ACC112 (cell line): Measurements from ENCODE around the gene NYAP2.

Experiments
- H2AFZ ChIP-seq: fragments of 200-600 bp; sonication (generic); one replicate; pipeline ENCODE4 v1.6.0; 2017; ENCODE audit warnings: antibody characterized with exemption, low read length; ENCODE audit not compliant: unreplicated experiment
- H3K27ac ChIP-seq: fragments of 200-600 bp; sonication (generic); 2 replicates; pipeline ENCODE4 v1.5.1; 2014; ENCODE audit warnings: low read depth, mild to moderate bottlenecking, antibody characterized with exemption, low read length, moderate library complexity
- H3K27me3 ChIP-seq: fragments of 200-600 bp; sonication (generic); 2 replicates; pipeline ENCODE4 v1.6.1; 2014; ENCODE audit warnings: mild to moderate bottlenecking, antibody characterized with exemption, low read length, moderate library complexity, mixed read lengths; ENCODE audit not compliant: insufficient read depth
- H3K36me3 ChIP-seq: fragments of 200-600 bp; sonication (generic); 2 replicates; pipeline ENCODE4 v1.6.1; 2016; ENCODE audit warnings: mild to moderate bottlenecking, antibody characterized with exemption, low read length, moderate library complexity, mixed read lengths; ENCODE audit not compliant: insufficient read depth
- H3K4me1 ChIP-seq: fragments of 200-600 bp; sonication (generic); one replicate; pipeline ENCODE4 v1.6.1; 2016; ENCODE audit warnings: low read length, mixed read lengths; ENCODE audit not compliant: insufficient read depth, unreplicated experiment, control insufficient read depth
- H3K4me3 ChIP-seq: fragments of 200-600 bp; sonication (generic); 2 replicates; pipeline ENCODE4 v1.5.1; 2014; ENCODE audit warnings: mild to moderate bottlenecking, low read depth, low read length
- H3K79me2 ChIP-seq: fragments of 200-600 bp; sonication (generic); one replicate; pipeline ENCODE4 v1.6.0; 2016; ENCODE audit warnings: low read length; ENCODE audit not compliant: control insufficient read depth, unreplicated experiment, insufficient read depth

Gene NYAP2

DNA sequence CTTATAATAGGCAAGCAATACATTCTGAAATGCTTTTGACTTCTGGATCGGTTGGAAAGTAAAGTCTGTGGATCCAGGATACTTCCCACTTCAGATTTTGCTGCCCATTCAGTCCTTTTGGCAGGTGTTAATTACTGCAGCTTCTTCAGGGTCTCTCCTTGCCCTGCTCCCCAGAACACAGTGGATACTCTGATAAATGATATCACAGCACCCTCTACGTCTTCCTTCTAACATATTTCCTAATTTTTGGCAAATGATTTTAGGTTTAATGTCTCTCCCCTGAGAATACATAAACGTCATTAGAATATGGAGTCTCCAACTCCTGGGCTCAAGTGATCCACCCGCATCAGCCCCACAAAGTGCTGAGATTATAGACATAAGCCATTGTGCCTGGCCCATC lies 249.8 kb downstream of the NYAP2 start:
- Histone ChIP-seq H3K4me1 (no peaks in the 10 kb centered on the region), H3K36me3 (no peaks in the 10 kb centered on the region), H3K4me3 (no peak overlapping the region), H3K27ac (no peak overlapping the region), H2AFZ (no peak overlapping the region), H3K79me2 (no peaks in the 10 kb centered on the region), H3K27me3 (peaks cover 27% of the 10 kb centered on the region)

DNA sequence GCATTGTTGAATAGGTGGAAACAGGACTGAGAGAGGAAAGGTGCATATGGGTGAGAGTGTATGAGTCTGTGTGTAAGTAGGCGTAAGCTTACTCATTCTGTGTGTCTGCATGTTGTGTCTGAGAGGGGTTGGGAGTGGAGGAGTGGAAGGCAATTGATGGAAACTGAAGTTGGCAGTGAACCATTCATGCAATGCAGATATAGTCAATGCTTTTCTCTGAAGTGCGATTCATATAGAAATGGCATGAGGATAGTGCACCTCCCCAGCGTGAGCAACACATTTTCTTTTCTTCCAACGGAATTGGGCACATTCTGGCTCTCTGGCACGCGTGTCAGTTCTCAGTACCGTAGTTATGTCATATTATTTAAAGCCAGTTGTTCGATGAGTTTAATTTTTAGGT lies 250.5 kb downstream of the NYAP2 start:
- H3K27ac ChIP-seq = no peak overlapping the region
- H3K4me3 ChIP-seq = no peak overlapping the region
- no peaks in the 10 kb centered on the region for H3K36me3 ChIP-seq
- H2AFZ ChIP-seq = no peak overlapping the region
- H3K79me2 ChIP-seq = no peaks in the 10 kb centered on the region
- no peaks in the 10 kb centered on the region for H3K4me1 ChIP-seq
- peaks cover 27% of the 10 kb centered on the region for H3K27me3 ChIP-seq

DNA sequence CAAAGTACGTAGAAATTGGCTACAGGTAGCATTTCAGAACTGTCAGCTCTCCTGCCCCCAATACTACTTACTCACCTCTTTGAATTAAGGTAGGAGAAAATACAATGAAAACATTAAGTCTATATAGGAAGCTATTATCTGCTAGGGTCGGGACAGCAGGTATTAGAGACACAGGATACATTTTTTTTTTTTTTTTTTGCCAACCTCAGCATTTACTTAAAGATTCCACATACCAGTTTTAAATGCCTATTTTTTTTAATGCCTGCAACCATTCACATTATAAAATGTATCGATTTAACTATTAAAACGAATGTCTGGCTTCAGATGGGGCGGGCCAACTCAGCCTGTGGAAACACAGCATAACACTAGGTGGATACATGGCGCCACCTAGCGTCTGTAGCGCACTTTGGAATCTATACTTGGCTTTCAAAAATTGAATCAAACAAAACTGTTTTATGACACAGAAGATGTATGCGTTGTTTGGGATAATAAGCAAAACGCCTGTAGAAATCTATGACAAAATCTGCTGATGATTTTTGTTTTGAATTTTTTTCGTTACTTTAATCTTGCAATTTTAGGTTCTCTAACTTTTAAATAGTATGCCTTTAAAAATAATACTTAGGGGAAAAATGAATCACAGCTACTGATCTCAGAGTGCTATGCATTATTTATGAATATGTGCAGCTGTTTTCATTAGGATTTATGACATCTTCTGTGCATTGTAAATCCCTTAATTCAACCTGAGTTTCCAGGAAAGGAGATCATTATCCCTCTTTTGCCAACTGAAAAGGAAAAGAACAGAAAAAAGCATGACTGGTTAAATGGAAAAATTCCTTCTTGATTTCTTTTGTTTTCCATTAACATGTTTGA lies 261.0 kb downstream of the NYAP2 start:
- H3K4me3 ChIP-seq = no peak overlapping the region
- no peaks in the 10 kb centered on the region for H3K79me2 ChIP-seq
- 0 out of 2 replicates have a peak, but pooled peaks cover 3% of the 10 kb centered on the region for H3K27me3 ChIP-seq
- H3K27ac ChIP-seq = no peak overlapping the region
- no peaks in the 10 kb centered on the region for H3K36me3 ChIP-seq
- H2AFZ ChIP-seq = no peak overlapping the region
- no peaks in the 10 kb centered on the region for H3K4me1 ChIP-seq

DNA sequence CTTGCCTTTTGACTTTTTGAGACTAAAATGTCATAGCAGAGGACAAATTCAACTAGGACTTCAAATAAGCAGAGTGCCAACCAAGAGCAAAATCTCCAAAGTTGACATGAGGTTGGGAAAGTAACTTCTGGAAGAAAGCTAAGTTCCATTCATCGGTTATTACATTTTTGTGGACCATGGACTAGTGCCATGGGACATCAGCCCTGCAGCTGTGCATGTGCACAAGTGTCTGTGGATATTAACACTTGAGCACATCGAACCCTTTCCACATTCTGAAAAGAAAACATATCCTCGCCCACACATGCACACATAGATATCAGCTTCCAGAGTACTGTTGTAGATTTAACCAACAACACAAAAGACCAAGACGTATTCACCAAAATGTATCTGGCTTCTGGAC lies 262.6 kb downstream of the NYAP2 start:
- H3K4me3 ChIP-seq = no peak overlapping the region
- H3K79me2 ChIP-seq = no peaks in the 10 kb centered on the region
- H3K27ac ChIP-seq = no peak overlapping the region

DNA sequence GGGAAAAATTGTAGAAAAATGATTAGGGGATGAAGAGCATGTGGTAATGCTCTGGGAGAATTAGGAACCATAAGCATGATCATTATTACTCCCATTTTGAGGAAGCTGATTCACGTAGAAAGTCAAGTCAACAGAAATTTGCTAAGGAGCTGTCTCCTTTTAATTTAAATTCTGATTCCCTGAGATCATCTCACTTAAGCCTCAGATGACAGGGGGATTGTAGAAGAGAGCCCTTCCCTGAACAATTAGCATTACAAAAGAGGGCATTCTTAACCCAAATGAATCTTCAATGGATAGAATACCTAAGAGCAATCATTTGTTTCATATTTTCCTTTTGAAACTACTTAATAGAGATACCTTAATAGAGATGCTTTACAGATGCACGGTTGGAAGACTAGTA lies 267.9 kb downstream of the NYAP2 start:
- Histone ChIP-seq H3K79me2 (no peaks in the 10 kb centered on the region), H3K27ac (no peak overlapping the region), H3K36me3 (no peaks in the 10 kb centered on the region), H2AFZ (no peak overlapping the region), H3K4me1 (peaks cover 6% of the 10 kb centered on the region), H3K27me3 (no peaks in the 10 kb centered on the region), H3K4me3 (no peak overlapping the region)

More for the DNA sequence above, 262.6 kb downstream of the NYAP2 start:
- Histone ChIP-seq H2AFZ (no peak overlapping the region), H3K4me1 (no peaks in the 10 kb centered on the region), H3K36me3 (no peaks in the 10 kb centered on the region), H3K27me3 (0 out of 2 replicates have a peak, but pooled peaks cover 3% of the 10 kb centered on the region)

DNA sequence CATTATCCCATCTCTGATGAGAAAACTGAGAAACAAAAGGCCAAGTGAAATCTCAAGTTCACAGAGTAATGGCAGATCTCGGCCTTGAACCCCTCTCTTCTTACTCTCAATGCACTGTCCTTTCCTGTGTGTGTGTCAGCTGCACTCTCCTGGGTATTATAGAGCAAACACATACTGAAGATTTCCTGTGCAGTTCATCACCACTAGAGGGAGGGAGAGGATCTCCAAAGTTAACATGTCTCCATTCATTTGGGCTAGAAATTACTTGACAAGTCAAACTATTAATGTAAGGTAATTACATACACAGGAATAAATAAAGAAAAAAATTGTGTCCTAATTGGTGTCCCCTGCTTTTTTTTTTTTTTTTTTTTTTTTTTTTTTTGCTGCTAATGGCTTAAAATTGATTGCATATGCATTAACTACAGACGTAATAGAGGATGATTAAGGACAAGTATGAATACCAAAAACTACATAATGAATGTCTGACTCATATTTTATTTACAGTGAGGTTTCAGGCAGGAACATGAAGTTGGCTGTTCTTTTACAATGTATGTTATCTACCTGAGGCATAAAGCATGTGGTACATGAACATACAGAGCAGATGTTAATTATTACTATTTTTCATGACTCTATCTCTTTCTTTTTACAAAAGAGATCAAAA lies 269.2 kb downstream of the NYAP2 start:
- no peak overlapping the region for H3K27ac ChIP-seq
- no peaks in the 10 kb centered on the region for H3K79me2 ChIP-seq
- peaks cover 6% of the 10 kb centered on the region for H3K4me1 ChIP-seq
- H2AFZ ChIP-seq = peak overlapping the region; percentile 50
- no peaks in the 10 kb centered on the region for H3K27me3 ChIP-seq
- no peak overlapping the region for H3K4me3 ChIP-seq
- no peaks in the 10 kb centered on the region for H3K36me3 ChIP-seq

GRCh38 chr2:225670111-225670974 lies 270.8 kb downstream of the NYAP2 start:
- H2AFZ ChIP-seq = no peak overlapping the region
- H3K4me1 ChIP-seq = peaks cover 6% of the 10 kb centered on the region
- no peaks in the 10 kb centered on the region for H3K36me3 ChIP-seq
- H3K27me3 ChIP-seq = no peaks in the 10 kb centered on the region
- H3K4me3 ChIP-seq = no peak overlapping the region
- no peak overlapping the region for H3K27ac ChIP-seq
- no peaks in the 10 kb centered on the region for H3K79me2 ChIP-seq

GRCh38 chr2:225678792-225679191 lies 279.3 kb downstream of the NYAP2 start:
- Histone ChIP-seq H3K79me2 (no peaks in the 10 kb centered on the region), H3K27me3 (no peaks in the 10 kb centered on the region), H3K27ac (no peak overlapping the region), H3K36me3 (no peaks in the 10 kb centered on the region), H3K4me1 (no peaks in the 10 kb centered on the region), H2AFZ (no peak overlapping the region), H3K4me3 (no peak overlapping the region)

DNA sequence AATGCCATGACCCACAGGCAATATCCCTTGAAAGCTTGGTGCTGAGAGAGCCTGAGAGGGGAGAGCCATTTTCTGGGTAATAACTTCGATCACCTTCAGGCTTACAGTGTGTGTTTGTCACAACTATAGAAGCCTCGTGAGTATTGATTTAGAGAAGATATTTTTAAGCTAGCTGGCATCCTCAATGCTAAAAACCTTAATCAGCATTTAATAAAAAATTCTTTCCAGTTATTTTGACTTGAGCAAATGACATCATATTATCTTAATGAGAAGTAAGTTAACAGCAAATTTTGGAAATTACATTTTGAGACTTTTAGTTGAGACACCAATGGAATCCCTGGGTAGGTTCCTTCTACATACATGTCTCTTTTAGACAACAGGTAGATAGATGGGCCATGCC lies 283.7 kb downstream of the NYAP2 start:
- Histone ChIP-seq H2AFZ (no peak overlapping the region), H3K27me3 (no peaks in the 10 kb centered on the region), H3K36me3 (no peaks in the 10 kb centered on the region), H3K4me3 (no peak overlapping the region), H3K79me2 (no peaks in the 10 kb centered on the region), H3K27ac (no peak overlapping the region), H3K4me1 (no peaks in the 10 kb centered on the region)

DNA sequence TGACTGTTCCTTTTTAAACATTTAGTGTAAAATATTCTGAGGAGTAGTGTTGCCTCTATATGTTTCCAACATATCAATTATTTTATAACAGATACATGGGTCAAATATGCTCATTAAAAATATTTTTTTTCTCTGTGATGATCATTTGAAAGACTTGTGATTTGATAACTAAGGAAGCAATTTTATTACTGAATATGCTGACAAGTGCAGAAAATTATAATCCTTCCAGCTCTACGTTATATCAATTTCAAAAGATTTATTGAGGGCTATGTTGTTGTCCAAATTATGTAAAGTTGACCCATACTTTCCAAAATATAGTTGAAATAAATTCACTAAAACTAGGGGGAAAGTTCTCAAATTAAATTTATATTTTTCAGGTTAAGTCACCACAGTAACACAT lies 290.6 kb downstream of the NYAP2 start:
- no peak overlapping the region for H2AFZ ChIP-seq
- no peaks in the 10 kb centered on the region for H3K27me3 ChIP-seq
- H3K79me2 ChIP-seq = no peaks in the 10 kb centered on the region
- no peak overlapping the region for H3K4me3 ChIP-seq
- no peaks in the 10 kb centered on the region for H3K36me3 ChIP-seq
- no peak overlapping the region for H3K27ac ChIP-seq
- no peaks in the 10 kb centered on the region for H3K4me1 ChIP-seq
